Karpas-422 (cell line): Measurements from ENCODE around the gene OTOF. TPM values are rescaled to one million over a fixed set of nuclear protein-coding genes. Genes with fewer than 3 reads are reported as not detected.

Source experiments
- DNase-seq: peaks from one replicate; pipeline ENCODE4 v3.0.0-alpha.2; 2015
- H2AFZ ChIP-seq: fragments of 200-600 bp; sonication (generic); 2 replicates; pipeline ENCODE4 v1.6.1; 2014; ENCODE audit warnings: antibody characterized with exemption, low read length, mixed read lengths
- H3K27ac ChIP-seq: fragments of 200-600 bp; sonication (generic); 2 replicates; pipeline ENCODE4 v1.5.1; 2014; ENCODE audit warnings: mild to moderate bottlenecking, low read length, moderate library complexity
- H3K27me3 ChIP-seq: fragments of 200-600 bp; sonication (generic); 2 replicates; pipeline ENCODE4 v1.6.1; 2014; ENCODE audit warnings: low read length, mixed read lengths
- H3K36me3 ChIP-seq: fragments of 200-600 bp; sonication (generic); 2 replicates; pipeline ENCODE4 v1.6.1; 2014; ENCODE audit warnings: low read length, mixed read lengths; ENCODE audit not compliant: insufficient read depth
- H3K4me1 ChIP-seq: fragments of 200-600 bp; sonication (generic); 2 replicates; pipeline ENCODE4 v1.6.1; 2014; ENCODE audit warnings: mild to moderate bottlenecking, low read length, mixed read lengths
- H3K4me2 ChIP-seq: fragments of 200-600 bp; sonication (generic); 2 replicates; pipeline ENCODE4 v1.6.1; 2014; ENCODE audit warnings: low read length, low read depth, mild to moderate bottlenecking; ENCODE audit not compliant: poor library complexity, severe bottlenecking
- H3K4me3 ChIP-seq: fragments of 200-600 bp; sonication (generic); 2 replicates; pipeline ENCODE4 v1.5.1; 2014; ENCODE audit warnings: mild to moderate bottlenecking, antibody characterized with exemption, low read length, mixed read lengths
- H3K79me2 ChIP-seq: fragments of 200-600 bp; sonication (generic); 2 replicates; pipeline ENCODE4 v1.6.1; 2014; ENCODE audit warnings: mild to moderate bottlenecking, low read length, mixed read lengths
- H3K9ac ChIP-seq: fragments of 200-600 bp; sonication (generic); 2 replicates; pipeline ENCODE4 v1.6.0; 2014; ENCODE audit warnings: low read length
- H3K9me2 ChIP-seq: fragments of 200-600 bp; sonication (generic), shearing (Covaris generic); replicated peaks from 2 replicates; pipeline ENCODE4 v1.6.0; 2014; ENCODE audit warnings: mild to moderate bottlenecking, low read length, moderate library complexity; ENCODE audit not compliant: insufficient read depth
- H3K9me3 ChIP-seq: fragments of 300-700, 200-600 bp; sonication (generic); 2 replicates; pipeline ENCODE4 v1.6.1; 2014; ENCODE audit warnings: low read length, mixed read lengths
- H4K20me1 ChIP-seq: fragments of 200-600 bp; sonication (generic); 2 replicates; pipeline ENCODE4 v1.6.1; 2014; ENCODE audit warnings: mild to moderate bottlenecking, antibody characterized with exemption, low read length, low read depth; ENCODE audit not compliant: insufficient read depth
- total RNA-seq: library from RNA; depleted of rRNA; stranded (reverse); fragments of >200 nt; shearing (Covaris generic); gene quantifications from 2 replicates; pipeline ENCODE4 v1.2.3, GENCODE V29; 2014; ENCODE audit warnings: low replicate concordance

Gene OTOF
- total RNA-seq, 1 experiment from 2014 or later = 0.07 TPM

GRCh38 chr2:26453421-26454329 lies 24.2 kb downstream of the OTOF start:
- no peaks in the 10 kb centered on the region for H3K79me2 ChIP-seq
- no peak for DNase-seq
- H3K36me3 ChIP-seq = no peaks in the 10 kb centered on the region
- H3K9me3 ChIP-seq = no peaks in the 10 kb centered on the region
- H3K4me2 ChIP-seq = no peak overlapping the region
- no peaks in the 10 kb centered on the region for H3K4me1 ChIP-seq
- no peaks in the 10 kb centered on the region for H4K20me1 ChIP-seq
- H3K9ac ChIP-seq = no peak overlapping the region
- H3K27me3 ChIP-seq = no peaks in the 10 kb centered on the region
- H3K4me3 ChIP-seq = no peak overlapping the region
- H3K27ac ChIP-seq = no peak overlapping the region
- no peak overlapping the region for H2AFZ ChIP-seq
- H3K9me2 ChIP-seq = no peaks in the 10 kb centered on the region

GRCh38 chr2:26451700-26452099 lies 26.2 kb downstream of the OTOF start:
- no peak overlapping the region for H3K27ac ChIP-seq
- no peaks in the 10 kb centered on the region for H3K36me3 ChIP-seq
- H3K4me2 ChIP-seq = no peak overlapping the region
- DNase-seq = no peak
- no peaks in the 10 kb centered on the region for H3K27me3 ChIP-seq
- no peaks in the 10 kb centered on the region for H3K9me3 ChIP-seq
- no peak overlapping the region for H3K4me3 ChIP-seq
- H3K4me1 ChIP-seq = no peaks in the 10 kb centered on the region
- no peaks in the 10 kb centered on the region for H4K20me1 ChIP-seq
- H3K9me2 ChIP-seq = no peaks in the 10 kb centered on the region
- H3K9ac ChIP-seq = no peak overlapping the region
- H3K79me2 ChIP-seq = no peaks in the 10 kb centered on the region
- H2AFZ ChIP-seq = no peak overlapping the region

- H3K27me3 ChIP-seq = no peaks in the 10 kb centered on the region
- H3K4me2 ChIP-seq = no peak overlapping the region
- H3K9ac ChIP-seq = no peak overlapping the region
- no peaks in the 10 kb centered on the region for H3K9me2 ChIP-seq
- no peak overlapping the region for H2AFZ ChIP-seq
- no peaks in the 10 kb centered on the region for H3K4me1 ChIP-seq
- no peaks in the 10 kb centered on the region for H3K9me3 ChIP-seq
- DNase-seq = no peak
- no peaks in the 10 kb centered on the region for H3K79me2 ChIP-seq
- no peak overlapping the region for H3K4me3 ChIP-seq
- H4K20me1 ChIP-seq = no peaks in the 10 kb centered on the region
- no peak overlapping the region for H3K27ac ChIP-seq
- H3K36me3 ChIP-seq = no peaks in the 10 kb centered on the region
These were observed 27.8 kb downstream of the OTOF start for GRCh38 chr2:26450031-26450635.

GRCh38 chr2:26449278-26450030 lies 28.5 kb downstream of the OTOF start:
- no peak overlapping the region for H3K27ac ChIP-seq
- H2AFZ ChIP-seq = no peak overlapping the region
- no peak for DNase-seq
- no peaks in the 10 kb centered on the region for H3K9me2 ChIP-seq
- H4K20me1 ChIP-seq = no peaks in the 10 kb centered on the region
- no peaks in the 10 kb centered on the region for H3K36me3 ChIP-seq
- no peaks in the 10 kb centered on the region for H3K4me1 ChIP-seq
- H3K9me3 ChIP-seq = no peaks in the 10 kb centered on the region
- no peaks in the 10 kb centered on the region for H3K79me2 ChIP-seq
- no peak overlapping the region for H3K4me2 ChIP-seq
- no peak overlapping the region for H3K9ac ChIP-seq
- no peaks in the 10 kb centered on the region for H3K27me3 ChIP-seq
- H3K4me3 ChIP-seq = no peak overlapping the region

GRCh38 chr2:26448651-26449050 lies 29.3 kb downstream of the OTOF start:
- Histone ChIP-seq H3K9me2 (no peaks in the 10 kb centered on the region), H3K36me3 (no peaks in the 10 kb centered on the region), H3K9me3 (no peaks in the 10 kb centered on the region), H4K20me1 (no peaks in the 10 kb centered on the region), H3K4me3 (no peak overlapping the region), H3K4me2 (no peak overlapping the region), H3K27ac (no peak overlapping the region), H3K9ac (no peak overlapping the region), H3K27me3 (no peaks in the 10 kb centered on the region), H2AFZ (no peak overlapping the region), H3K4me1 (no peaks in the 10 kb centered on the region), H3K79me2 (no peaks in the 10 kb centered on the region)
- no peak for DNase-seq

- DNase-seq = no peak
- Histone ChIP-seq H3K79me2 (no peaks in the 10 kb centered on the region), H3K9me3 (no peaks in the 10 kb centered on the region), H2AFZ (no peak overlapping the region), H3K36me3 (no peaks in the 10 kb centered on the region), H3K4me2 (no peak overlapping the region), H3K27ac (no peak overlapping the region), H3K4me1 (no peaks in the 10 kb centered on the region), H3K9ac (no peak overlapping the region), H3K27me3 (no peaks in the 10 kb centered on the region), H3K4me3 (no peak overlapping the region), H4K20me1 (no peaks in the 10 kb centered on the region), H3K9me2 (no peaks in the 10 kb centered on the region)
These were observed 33.7 kb downstream of the OTOF start for GRCh38 chr2:26444236-26444635.

- Histone ChIP-seq H3K4me3 (no peak overlapping the region), H3K36me3 (no peaks in the 10 kb centered on the region), H3K9me2 (no peaks in the 10 kb centered on the region), H3K9ac (no peak overlapping the region), H3K4me2 (no peak overlapping the region), H3K27me3 (no peaks in the 10 kb centered on the region), H3K4me1 (no peaks in the 10 kb centered on the region), H3K27ac (no peak overlapping the region), H3K79me2 (no peaks in the 10 kb centered on the region), H4K20me1 (no peaks in the 10 kb centered on the region), H2AFZ (no peak overlapping the region), H3K9me3 (no peaks in the 10 kb centered on the region)
- no peak for DNase-seq
These were observed 35.2 kb downstream of the OTOF start for GRCh38 chr2:26442707-26443106.

GRCh38 chr2:26442301-26442700 lies 35.6 kb downstream of the OTOF start:
- H3K27ac ChIP-seq = no peak overlapping the region
- H3K9ac ChIP-seq = no peak overlapping the region
- no peaks in the 10 kb centered on the region for H3K79me2 ChIP-seq
- H3K4me3 ChIP-seq = no peak overlapping the region
- no peak overlapping the region for H2AFZ ChIP-seq
- H3K36me3 ChIP-seq = no peaks in the 10 kb centered on the region
- H3K4me1 ChIP-seq = no peaks in the 10 kb centered on the region
- H3K9me3 ChIP-seq = no peaks in the 10 kb centered on the region
- no peaks in the 10 kb centered on the region for H3K9me2 ChIP-seq
- DNase-seq = no peak
- H3K4me2 ChIP-seq = no peak overlapping the region
- no peaks in the 10 kb centered on the region for H4K20me1 ChIP-seq
- H3K27me3 ChIP-seq = no peaks in the 10 kb centered on the region
